H9 (cell line): ENCODE data around the gene SYT17. TPM values are rescaled to one million over a fixed set of nuclear protein-coding genes. Genes with fewer than 3 reads are reported as not detected.

Experiments
- DNase-seq: peaks from one replicate; pipeline ENCODE4 v3.0.0-alpha.2; 2017
- H2AFZ ChIP-seq: one replicate; pipeline ENCODE4 v1.6.1; 2013; ENCODE audit warnings: mild to moderate bottlenecking, low read length, control low read depth, moderate library complexity
- H2AK5ac ChIP-seq: 2 replicates; pipeline ENCODE4 v1.6.1; 2013; ENCODE audit warnings: low read length, control low read depth, mixed read lengths; ENCODE audit not compliant: insufficient read length
- H2BK120ac ChIP-seq: one replicate; pipeline ENCODE4 v1.6.1; 2013; ENCODE audit warnings: low read depth, mild to moderate bottlenecking, low read length, control low read depth, inconsistent platforms; ENCODE audit not compliant: poor library complexity, severe bottlenecking
- H2BK12ac ChIP-seq: 2 replicates; pipeline ENCODE4 v1.6.1; 2013; ENCODE audit warnings: low read length, control low read depth, mixed read lengths, low read depth; ENCODE audit not compliant: insufficient read length
- H2BK15ac ChIP-seq: 2 replicates; pipeline ENCODE4 v1.6.1; 2013; ENCODE audit warnings: low read depth, low read length, control low read depth
- H2BK20ac ChIP-seq: one replicate; pipeline ENCODE4 v1.6.1; 2013; ENCODE audit warnings: low read depth, mild to moderate bottlenecking, low read length, control low read depth, inconsistent platforms; ENCODE audit not compliant: poor library complexity, severe bottlenecking
- H2BK5ac ChIP-seq: 2 replicates; pipeline ENCODE4 v1.6.1; 2013; ENCODE audit warnings: low read length, control low read depth, mixed read lengths; ENCODE audit not compliant: insufficient read length
- H3K14ac ChIP-seq: 2 replicates; pipeline ENCODE4 v1.6.1; 2013; ENCODE audit warnings: low read length, control low read depth; ENCODE audit not compliant: insufficient read depth
- H3K18ac ChIP-seq: 2 replicates; pipeline ENCODE4 v1.6.1; 2013; ENCODE audit warnings: low read depth, mild to moderate bottlenecking, mixed read lengths, low read length, control low read depth; ENCODE audit not compliant: insufficient read length
- H3K23ac ChIP-seq: 2 replicates; pipeline ENCODE4 v1.6.1; 2013; ENCODE audit warnings: low read length, control low read depth, mixed read lengths, low read depth; ENCODE audit not compliant: insufficient read length
- H3K23me2 ChIP-seq: 2 replicates; pipeline ENCODE4 v1.6.1; 2013; ENCODE audit warnings: low read depth, mild to moderate bottlenecking, mixed read lengths, low read length, control low read depth; ENCODE audit not compliant: insufficient read length, poor library complexity, severe bottlenecking
- H3K27ac ChIP-seq: 2 replicates; pipeline ENCODE4 v1.5.1; 2013; ENCODE audit warnings: low read length, control low read depth, mixed read lengths, low read depth; ENCODE audit not compliant: insufficient read length
- H3K27me3 ChIP-seq: 2 replicates; pipeline ENCODE4 v1.6.1; 2013; ENCODE audit warnings: low read length, control low read depth, inconsistent platforms; ENCODE audit not compliant: insufficient read depth
- H3K4ac ChIP-seq: 2 replicates; pipeline ENCODE4 v1.6.1; 2013; ENCODE audit warnings: low read depth, mild to moderate bottlenecking, control low read depth, inconsistent platforms, low read length, moderate library complexity
- H3K4me1 ChIP-seq: 2 replicates; pipeline ENCODE4 v1.6.1; 2013; ENCODE audit warnings: low read length, control low read depth, inconsistent platforms; ENCODE audit not compliant: insufficient read depth
- H3K4me2 ChIP-seq: 2 replicates; pipeline ENCODE4 v1.6.1; 2013; ENCODE audit warnings: low read length, control low read depth, mixed read lengths; ENCODE audit not compliant: insufficient read length, insufficient read depth
- H3K56ac ChIP-seq: 2 replicates; pipeline ENCODE4 v1.6.1; 2013; ENCODE audit warnings: low read depth, mild to moderate bottlenecking, mixed read lengths, low read length, control low read depth; ENCODE audit not compliant: insufficient read length
- H3K79me1 ChIP-seq: 2 replicates; pipeline ENCODE4 v1.6.1; 2013; ENCODE audit warnings: low read depth, mild to moderate bottlenecking, moderate library complexity, low read length, control low read depth, inconsistent platforms; ENCODE audit not compliant: insufficient read depth, poor library complexity, severe bottlenecking
- H3K79me2 ChIP-seq: 2 replicates; pipeline ENCODE4 v1.6.1; 2013; ENCODE audit warnings: low read length, control low read depth, inconsistent platforms; ENCODE audit not compliant: insufficient read depth
- H3K9ac ChIP-seq: 2 replicates; pipeline ENCODE4 v1.6.1; 2013; ENCODE audit warnings: low read length, control low read depth, mixed read lengths; ENCODE audit not compliant: insufficient read length; ENCODE audit errors: extremely low read depth
- H3K9me3 ChIP-seq: one replicate; pipeline ENCODE4 v1.6.1; 2013; ENCODE audit warnings: low read depth, low read length, inconsistent platforms; ENCODE audit not compliant: control insufficient read depth
- H3T11ph ChIP-seq: one replicate; pipeline ENCODE4 v1.6.1; 2013; ENCODE audit warnings: mild to moderate bottlenecking, low read length, control low read depth, inconsistent platforms
- H4K20me1 ChIP-seq: one replicate; pipeline ENCODE4 v1.6.1; 2013; ENCODE audit not compliant: control insufficient read depth, insufficient read length, insufficient read depth
- H4K5ac ChIP-seq: 2 replicates; pipeline ENCODE4 v1.6.1; 2013; ENCODE audit warnings: low read depth, mild to moderate bottlenecking, mixed read lengths, low read length, control low read depth; ENCODE audit not compliant: insufficient read length
- H4K8ac ChIP-seq: replicated peaks from 2 replicates; pipeline ENCODE4 v1.6.1; 2013; ENCODE audit warnings: low read length, control low read depth, mixed read lengths, low read depth; ENCODE audit not compliant: insufficient read length
- H4K91ac ChIP-seq: 2 replicates; pipeline ENCODE4 v1.6.1; 2013; ENCODE audit warnings: low read depth, mild to moderate bottlenecking, moderate library complexity, mixed read lengths, low read length, control low read depth; ENCODE audit not compliant: insufficient read length
- H3K27ac Mint-ChIP-seq, 3 experiments: 2 replicates in 2 of 3; 3 replicates in 1 of 3; pipeline ENCODE4 v1.8.0; 2020 to 2021; ENCODE audit warnings: mixed read lengths in 3 of 3, mild to moderate bottlenecking in 1 of 3, moderate library complexity in 1 of 3
- H3K27me3 Mint-ChIP-seq: 2 replicates; pipeline ENCODE4 v1.8.0; 2021; ENCODE audit warnings: low read depth, mild to moderate bottlenecking, moderate library complexity, mixed read lengths
- H3K36me3 Mint-ChIP-seq, 3 experiments: 2 replicates in 2 of 3; 3 replicates in 1 of 3; pipeline ENCODE4 v1.8.0; 2020 to 2021; ENCODE audit warnings: low read depth in 3 of 3, mixed read lengths in 3 of 3; ENCODE audit not compliant: insufficient read depth in 1 of 3
- H3K4me1 Mint-ChIP-seq, 2 experiments: 2 replicates each; pipeline ENCODE4 v1.8.0; 2020; ENCODE audit warnings: mixed read lengths in 2 of 2
- H3K4me3 Mint-ChIP-seq, 2 experiments: 2 replicates in 1 of 2; 3 replicates in 1 of 2; pipeline ENCODE4 v1.8.0; 2020 to 2021; ENCODE audit warnings: mild to moderate bottlenecking in 2 of 2, mixed read lengths in 2 of 2, moderate library complexity in 1 of 2
- H3K9me3 Mint-ChIP-seq, 2 experiments: 2 replicates in 1 of 2; 3 replicates in 1 of 2; pipeline ENCODE4 v1.8.0; 2020; ENCODE audit warnings: mild to moderate bottlenecking in 2 of 2, mixed read lengths in 2 of 2, moderate library complexity in 1 of 2
- WGBS: extraction: QIAGEN DNeasy Blood & Tissue Kit; methylation state at CpG from one replicate; pipeline ENCODE4 v1.1.7; 2013; ENCODE audit warnings: missing lambda C conversion rate, low lambda C conversion rate, mixed read lengths; ENCODE audit not compliant: insufficient read length; ENCODE audit errors: extremely low coverage; 5-methylcytosine and 5-hydroxymethylcytosine counted together
- total RNA-seq: library from RNA; stranded (reverse); gene quantifications from 2 replicates; pipeline ENCODE4 v1.2.1, GENCODE V29; 2021
- TF ChIP-seq, protein P1 (sequence below): fragments of 200-600 bp; sonication (generic); conservative IDR thresholded peaks from 3 replicates; pipeline ENCODE4 v1.8.0; 2021; ENCODE audit warnings: antibody characterized with exemption, mild to moderate bottlenecking

The SYT17 gene
- total RNA-seq, 1 experiment from 2014 or later, result 3.0 TPM

DNA sequence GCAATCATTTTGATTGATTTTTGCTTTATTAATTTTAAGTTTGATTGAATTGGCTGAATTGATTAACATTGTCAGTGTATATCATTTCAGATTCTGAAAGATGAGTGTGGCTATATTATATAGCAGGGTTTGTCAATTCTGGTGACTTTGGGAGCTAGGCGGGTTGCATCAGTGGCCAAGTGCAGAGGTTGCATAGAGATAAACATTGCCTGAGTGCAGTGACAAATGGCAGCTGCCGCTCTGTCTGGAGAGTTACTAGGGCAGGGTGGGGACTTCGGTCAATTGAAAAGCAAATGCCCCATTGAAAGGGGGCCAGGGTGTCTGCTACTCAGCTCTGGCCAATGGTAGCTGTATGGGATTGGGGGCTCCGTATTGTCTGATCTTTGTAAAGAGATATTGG is 12.7 kb downstream of the SYT17 start:
- H2AK5ac ChIP-seq, result no peak overlapping the region
- no CpG with 5 or more reads among the region's 4 CpGs for WGBS
- no peak overlapping the region for H2BK20ac ChIP-seq
- H3K36me3 Mint-ChIP-seq, result peaks cover 2 to 5% (median 4%) of the 10 kb centered on the region in 3 experiments; a peak in 4 of 7 replicates
- H3K23me2 ChIP-seq, result no peaks in the 10 kb centered on the region
- no peak overlapping the region for H4K5ac ChIP-seq
- no peaks in the 10 kb centered on the region for H3K27me3 Mint-ChIP-seq
- no peak overlapping the region for H3K4me3 Mint-ChIP-seq
- no peak overlapping the region for H4K8ac ChIP-seq
- no peaks in the 10 kb centered on the region for H3K79me1 ChIP-seq
- no peak overlapping the region for H3K9ac ChIP-seq
- no peak overlapping the region for H2AFZ ChIP-seq
- peaks cover 2% of the 10 kb centered on the region; the same call in 1 of the 2 replicates for H3K4me1 ChIP-seq
- H2BK12ac ChIP-seq, result no peak overlapping the region
- no peaks in the 10 kb centered on the region for H3K9me3 ChIP-seq
- H3K79me2 ChIP-seq, result no peaks in the 10 kb centered on the region
- H3K27ac Mint-ChIP-seq, result peak overlapping the region in 1 of 3 experiments; percentile 24; a peak in 2 of 7 replicates
- H4K91ac ChIP-seq, result no peak overlapping the region
- H3K14ac ChIP-seq, result no peak overlapping the region
- no peak overlapping the region for H3K18ac ChIP-seq
- H2BK5ac ChIP-seq, result no peak overlapping the region
- H3K4me1 Mint-ChIP-seq, result peaks cover 11 to 12% of the 10 kb centered on the region in 2 experiments
- H3K4me2 ChIP-seq, result no peak overlapping the region
- TF ChIP-seq, protein P1, sequence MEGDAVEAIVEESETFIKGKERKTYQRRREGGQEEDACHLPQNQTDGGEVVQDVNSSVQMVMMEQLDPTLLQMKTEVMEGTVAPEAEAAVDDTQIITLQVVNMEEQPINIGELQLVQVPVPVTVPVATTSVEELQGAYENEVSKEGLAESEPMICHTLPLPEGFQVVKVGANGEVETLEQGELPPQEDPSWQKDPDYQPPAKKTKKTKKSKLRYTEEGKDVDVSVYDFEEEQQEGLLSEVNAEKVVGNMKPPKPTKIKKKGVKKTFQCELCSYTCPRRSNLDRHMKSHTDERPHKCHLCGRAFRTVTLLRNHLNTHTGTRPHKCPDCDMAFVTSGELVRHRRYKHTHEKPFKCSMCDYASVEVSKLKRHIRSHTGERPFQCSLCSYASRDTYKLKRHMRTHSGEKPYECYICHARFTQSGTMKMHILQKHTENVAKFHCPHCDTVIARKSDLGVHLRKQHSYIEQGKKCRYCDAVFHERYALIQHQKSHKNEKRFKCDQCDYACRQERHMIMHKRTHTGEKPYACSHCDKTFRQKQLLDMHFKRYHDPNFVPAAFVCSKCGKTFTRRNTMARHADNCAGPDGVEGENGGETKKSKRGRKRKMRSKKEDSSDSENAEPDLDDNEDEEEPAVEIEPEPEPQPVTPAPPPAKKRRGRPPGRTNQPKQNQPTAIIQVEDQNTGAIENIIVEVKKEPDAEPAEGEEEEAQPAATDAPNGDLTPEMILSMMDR, result no peak
- H3T11ph ChIP-seq, result no peak overlapping the region
- H3K9me3 Mint-ChIP-seq, result no peaks in the 10 kb centered on the region; a peak in 1 of 5 replicates
- no peak overlapping the region for H3K56ac ChIP-seq
- H3K23ac ChIP-seq, result no peak overlapping the region
- no peak overlapping the region for H3K4ac ChIP-seq
- H2BK120ac ChIP-seq, result no peak overlapping the region
- no peak overlapping the region for H3K27ac ChIP-seq
- no peaks in the 10 kb centered on the region for H3K27me3 ChIP-seq
- no peak overlapping the region for H2BK15ac ChIP-seq
- no peak for DNase-seq
- no peaks in the 10 kb centered on the region for H4K20me1 ChIP-seq
